Bone marrow (tissue), 2 donors: ENCODE data around the gene CCNO.

Experiments used
- DNase-seq, 2 donors: peaks; one replicate each; lab custom pipeline; 2025; lab: John Stamatoyannopoulos, UW

Gene CCNO

GRCh38 chr5:55222985-55223811, 10.2 kb downstream of the CCNO start:
- DNase-seq = no peak

- DNase-seq = no peak
These were observed 11.1 kb downstream of the CCNO start for GRCh38 chr5:55222092-55222984.

GRCh38 chr5:55220433-55221185, 12.8 kb downstream of the CCNO start:
- no peak for DNase-seq

GRCh38 chr5:55219770-55220169, 13.6 kb downstream of the CCNO start:
- DNase-seq = no peak

GRCh38 chr5:55218967-55219366, 14.4 kb downstream of the CCNO start:
- DNase-seq = no peak

DNA sequence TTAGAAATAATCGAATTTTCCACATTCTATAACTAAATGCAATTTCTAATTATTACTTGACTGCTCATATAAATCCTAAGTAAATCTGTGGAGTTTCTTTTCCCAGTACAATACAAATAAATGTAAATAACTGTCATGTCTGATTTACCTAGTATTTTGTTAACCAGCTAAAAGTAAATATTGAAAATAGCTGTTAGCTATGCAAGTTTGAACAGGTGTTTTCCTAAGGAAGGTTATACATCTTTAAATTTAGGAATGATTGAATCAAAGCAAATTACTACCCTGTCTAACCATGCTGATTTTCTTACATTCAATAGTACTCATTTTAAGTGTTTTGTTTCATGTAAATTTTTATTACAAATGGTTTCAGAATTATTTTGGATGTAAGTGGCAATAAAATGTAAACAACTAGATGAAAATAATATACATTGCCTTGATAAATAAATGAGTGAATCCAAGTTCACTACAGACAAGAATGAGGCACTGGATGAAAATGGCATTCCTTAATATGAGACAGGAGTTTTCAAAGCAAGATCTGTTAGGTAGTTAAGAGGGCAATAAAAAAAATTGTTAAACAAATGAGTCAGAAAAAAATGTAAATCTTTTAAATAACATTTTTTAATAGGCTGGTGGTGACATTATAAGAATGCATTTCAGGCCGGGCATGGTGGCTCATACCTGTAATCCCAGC, 22.1 kb downstream of the CCNO start:
- DNase-seq = no peak

GRCh38 chr5:55205001-55205400, 28.4 kb downstream of the CCNO start:
- DNase-seq = no peak

DNA sequence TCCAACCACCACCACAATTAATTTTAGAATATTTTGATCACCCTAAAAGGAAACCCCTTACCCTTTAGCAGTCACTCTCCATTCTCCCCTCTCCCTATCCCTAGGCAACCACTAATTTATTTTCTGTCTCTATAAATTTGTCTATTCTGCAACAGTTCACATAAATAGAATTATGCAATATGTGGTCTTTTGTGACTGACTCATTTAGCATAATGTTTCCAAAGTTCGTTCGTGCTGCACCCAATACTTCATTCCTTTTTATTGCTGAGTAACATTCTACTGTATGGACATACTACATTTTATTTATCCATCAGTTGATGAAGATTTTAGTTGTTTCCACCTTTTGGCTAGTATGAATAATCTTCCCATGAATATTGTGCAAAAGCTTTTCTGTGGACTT, 42.2 kb downstream of the CCNO start:
- no peak for DNase-seq

- no peak for DNase-seq
These were observed 44.5 kb downstream of the CCNO start for GRCh38 chr5:55188656-55189540.

DNA sequence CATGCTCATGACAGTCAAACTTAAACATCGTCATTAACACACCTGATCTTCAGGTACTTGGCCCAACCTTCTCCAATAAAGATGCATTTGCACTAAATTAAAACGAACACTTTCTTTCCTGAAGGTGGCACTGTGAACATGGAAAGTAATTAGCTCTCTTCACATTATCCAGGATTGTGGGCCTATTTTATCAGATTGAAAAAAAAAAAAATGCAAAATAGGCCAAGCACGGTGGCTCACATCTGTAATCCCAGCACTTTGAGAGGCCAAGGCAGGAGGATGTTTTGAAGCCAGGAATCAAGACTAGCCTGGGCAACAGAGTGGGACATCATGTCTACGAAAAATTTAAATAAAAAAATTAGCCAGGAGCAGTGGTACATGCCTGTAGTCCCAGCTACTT, 46.0 kb downstream of the CCNO start:
- no peak for DNase-seq
